ENCODE data around the gene ARSB. TPM values are rescaled to one million over a fixed set of nuclear protein-coding genes. Genes with fewer than 3 reads are reported as not detected.

Gene ARSB
- total RNA-seq, 4 donors from 2014 or later, result 4.2 to 10.7 (median 7.3) TPM

- no peak for DNase-seq
- Histone ChIP-seq H3K4me3 (no peak overlapping the region), H3K9me3 (no peaks in the 10 kb centered on the region), H3K27ac (no peak overlapping the region), H3K4me1 (peaks cover 0 to 6% (median 0%) of the 10 kb centered on the region in 4 donors), H3K36me3 (no peaks in the 10 kb centered on the region), H3K27me3 (no peaks in the 10 kb centered on the region)
- TF ChIP-seq, protein P1, sequence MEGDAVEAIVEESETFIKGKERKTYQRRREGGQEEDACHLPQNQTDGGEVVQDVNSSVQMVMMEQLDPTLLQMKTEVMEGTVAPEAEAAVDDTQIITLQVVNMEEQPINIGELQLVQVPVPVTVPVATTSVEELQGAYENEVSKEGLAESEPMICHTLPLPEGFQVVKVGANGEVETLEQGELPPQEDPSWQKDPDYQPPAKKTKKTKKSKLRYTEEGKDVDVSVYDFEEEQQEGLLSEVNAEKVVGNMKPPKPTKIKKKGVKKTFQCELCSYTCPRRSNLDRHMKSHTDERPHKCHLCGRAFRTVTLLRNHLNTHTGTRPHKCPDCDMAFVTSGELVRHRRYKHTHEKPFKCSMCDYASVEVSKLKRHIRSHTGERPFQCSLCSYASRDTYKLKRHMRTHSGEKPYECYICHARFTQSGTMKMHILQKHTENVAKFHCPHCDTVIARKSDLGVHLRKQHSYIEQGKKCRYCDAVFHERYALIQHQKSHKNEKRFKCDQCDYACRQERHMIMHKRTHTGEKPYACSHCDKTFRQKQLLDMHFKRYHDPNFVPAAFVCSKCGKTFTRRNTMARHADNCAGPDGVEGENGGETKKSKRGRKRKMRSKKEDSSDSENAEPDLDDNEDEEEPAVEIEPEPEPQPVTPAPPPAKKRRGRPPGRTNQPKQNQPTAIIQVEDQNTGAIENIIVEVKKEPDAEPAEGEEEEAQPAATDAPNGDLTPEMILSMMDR (IDR thresholded peaks at IDR 0.05), result no peak
- TF ChIP-seq POLR2A (IDR thresholded peaks at IDR 0.05), result no peak
Measured at GRCh38 chr5:78785454-78785853, 199.7 kb downstream of the ARSB start.

GRCh38 chr5:78783434-78784130 lies 201.5 kb downstream of the ARSB start:
- DNase-seq, result no peak
- no peaks in the 10 kb centered on the region for H3K36me3 ChIP-seq
- no peaks in the 10 kb centered on the region for H3K27me3 ChIP-seq
- no peak overlapping the region for H3K4me3 ChIP-seq
- peaks cover 0 to 6% (median 0%) of the 10 kb centered on the region in 4 donors for H3K4me1 ChIP-seq
- H3K27ac ChIP-seq, result no peak overlapping the region
- no peak for TF ChIP-seq POLR2A (IDR thresholded peaks at IDR 0.05)
- TF ChIP-seq, protein P1 (IDR thresholded peaks at IDR 0.05), result no peak
- no peaks in the 10 kb centered on the region for H3K9me3 ChIP-seq

- no peak for TF ChIP-seq POLR2A (IDR thresholded peaks at IDR 0.05)
- TF ChIP-seq, protein P1 (IDR thresholded peaks at IDR 0.05), result no peak
- Histone ChIP-seq H3K9me3 (no peaks in the 10 kb centered on the region), H3K4me3 (no peak overlapping the region), H3K27me3 (no peaks in the 10 kb centered on the region), H3K36me3 (no peaks in the 10 kb centered on the region), H3K4me1 (peaks cover 0 to 1% (median 0%) of the 10 kb centered on the region in 4 donors), H3K27ac (no peak overlapping the region)
- no peak for DNase-seq
Measured at GRCh38 chr5:78782728-78783127, 202.4 kb downstream of the ARSB start.

GRCh38 chr5:78781611-78782286 lies 203.4 kb downstream of the ARSB start:
- TF ChIP-seq POLR2A (IDR thresholded peaks at IDR 0.05), result no peak
- TF ChIP-seq, protein P1 (IDR thresholded peaks at IDR 0.05), result no peak
- Histone ChIP-seq H3K4me3 (no peak overlapping the region), H3K4me1 (no peaks in the 10 kb centered on the region), H3K27me3 (no peaks in the 10 kb centered on the region), H3K36me3 (no peaks in the 10 kb centered on the region), H3K27ac (no peak overlapping the region), H3K9me3 (no peaks in the 10 kb centered on the region)
- DNase-seq, result no peak

- no peaks in the 10 kb centered on the region for H3K9me3 ChIP-seq
- H3K27ac ChIP-seq, result no peak overlapping the region
- H3K4me3 ChIP-seq, result no peak overlapping the region
- no peaks in the 10 kb centered on the region for H3K36me3 ChIP-seq
- TF ChIP-seq, protein P1 (IDR thresholded peaks at IDR 0.05), result no peak
- no peak for TF ChIP-seq POLR2A (IDR thresholded peaks at IDR 0.05)
- no peak for DNase-seq
- H3K27me3 ChIP-seq, result no peaks in the 10 kb centered on the region
- no peaks in the 10 kb centered on the region for H3K4me1 ChIP-seq
Measured at GRCh38 chr5:78779771-78780616, 205.1 kb downstream of the ARSB start.
